ENCODE data around the gene EFNA3. TPM values are rescaled to one million over a fixed set of nuclear protein-coding genes. Genes with fewer than 3 reads are reported as not detected.
A peak's percentile ranks its signal among the peaks of the same experiment; 100 is the strongest.

EFNA3 gene
- total RNA-seq, 2 experiments from 2014 or later: 5.1 to 6.9 TPM

DNA sequence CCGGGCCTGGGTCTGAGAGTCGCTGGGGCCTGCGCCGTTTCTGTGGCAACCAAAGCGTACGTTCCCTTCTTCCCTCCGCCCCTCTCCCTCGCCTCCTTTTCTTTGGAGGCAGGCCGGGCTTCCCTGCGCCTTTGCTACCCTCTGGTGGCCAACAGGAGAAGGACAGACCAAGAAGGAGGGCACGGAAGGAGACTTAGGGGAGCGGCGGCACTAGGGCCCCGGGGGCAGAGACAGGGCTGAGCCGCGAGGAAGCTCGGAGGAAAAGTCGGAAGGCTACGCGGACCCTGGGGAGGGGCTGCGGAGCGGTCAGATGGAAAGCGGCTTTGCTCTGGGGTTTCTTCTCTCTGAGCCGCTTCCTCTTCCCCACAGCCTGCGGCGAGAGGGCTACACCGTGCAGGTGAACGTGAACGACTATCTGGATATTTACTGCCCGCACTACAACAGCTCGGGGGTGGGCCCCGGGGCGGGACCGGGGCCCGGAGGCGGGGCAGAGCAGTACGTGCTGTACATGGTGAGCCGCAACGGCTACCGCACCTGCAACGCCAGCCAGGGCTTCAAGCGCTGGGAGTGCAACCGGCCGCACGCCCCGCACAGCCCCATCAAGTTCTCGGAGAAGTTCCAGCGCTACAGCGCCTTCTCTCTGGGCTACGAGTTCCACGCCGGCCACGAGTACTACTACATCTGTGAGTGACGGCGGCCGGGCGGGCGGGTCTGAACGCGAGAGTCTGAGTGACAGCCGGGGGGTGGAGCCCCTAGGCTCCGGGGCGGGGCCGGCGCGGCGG, 6.3 kb downstream of the EFNA3 start:
- POLR2A ChIA-PET: interaction anchor here (0.5 to 1.2 kb wide), 7 partner anchors 25 to 109 kb away, joined by 3 to 5 read pairs (median 3); no protein-coding TSS in a partner anchor
- H3K4me3 Mint-ChIP-seq: peak overlapping the region; percentile 82
- peak; percentile 97 for DNase-seq
- CTCF ChIA-PET: interaction anchor here (0.5 to 4.8 kb wide), 41 partner anchors 9 to 605 kb away, joined by 3 to 81 read pairs (median 4); partner anchors contain the start of genes ADAM15, EFNA4, FLAD1 and KRTCAP2
- H3K27ac Mint-ChIP-seq: peak overlapping the region; percentile 91
- intact Hi-C loops (cut with DNase I, micrococcal nuclease): loop anchor here (1.0 to 5.0 kb wide), 18 partner anchors 14 to 863 kb away; partner anchors contain the start of genes EFNA4 (in 2 of the 2), KRTCAP2 (in 2 of the 2), SLC50A1 (in 2 of the 2) and TRIM46 (in 2 of the 2)
- peaks cover 36% of the 10 kb centered on the region for H3K4me1 Mint-ChIP-seq
- ATAC-seq: peak; percentile 78
- H3K9me3 Mint-ChIP-seq (ENCODE audit: low read depth): no peaks in the 10 kb centered on the region
- no peaks in the 10 kb centered on the region for H3K36me3 Mint-ChIP-seq (ENCODE audit: low read depth)
- H3K27me3 Mint-ChIP-seq: peaks cover 27% of the 10 kb centered on the region

DNA sequence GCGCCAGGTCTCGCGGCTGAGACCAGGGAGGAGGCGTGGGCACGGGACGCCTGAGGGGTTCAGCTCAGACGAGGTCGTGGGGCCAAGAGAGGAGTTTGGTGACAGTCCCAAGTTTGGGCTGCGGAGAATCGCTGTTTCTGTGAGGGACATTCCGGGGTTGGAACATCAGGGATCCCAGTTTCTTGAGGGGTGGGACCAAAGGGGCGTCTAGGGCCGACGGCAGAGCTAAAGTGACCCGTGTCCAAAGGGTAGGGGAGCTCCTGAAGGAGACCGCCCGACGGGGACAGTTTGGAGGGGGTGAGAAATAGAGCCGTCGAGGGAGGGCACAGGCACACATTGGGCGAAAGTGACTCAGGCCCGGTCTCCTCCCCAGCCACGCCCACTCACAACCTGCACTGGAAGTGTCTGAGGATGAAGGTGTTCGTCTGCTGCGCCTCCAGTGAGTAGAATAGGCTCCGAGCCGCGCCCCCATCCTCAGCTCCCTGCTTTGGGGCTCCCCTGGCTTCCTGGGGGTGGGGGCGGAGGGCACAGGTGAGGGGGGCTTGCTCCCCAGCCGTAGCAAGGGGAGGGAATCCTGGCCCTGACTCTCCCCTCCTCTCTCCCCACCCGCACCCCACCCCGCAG, 7.0 kb downstream of the EFNA3 start:
- Mint-ChIP-seq H3K4me3 (peak overlapping the region; percentile 82), H3K27ac (peak overlapping the region; percentile 91), H3K4me1 (peaks cover 35% of the 10 kb centered on the region), H3K27me3 (peaks cover 26% of the 10 kb centered on the region), H3K36me3 (ENCODE audit: low read depth) (no peaks in the 10 kb centered on the region), H3K9me3 (ENCODE audit: low read depth) (no peaks in the 10 kb centered on the region)
- peak; percentile 59 for ATAC-seq
- ChIA-PET CTCF (interaction anchor here (0.5 to 4.8 kb wide), 32 partner anchors 9 to 526 kb away, joined by 3 to 81 read pairs (median 6); partner anchors contain the start of genes ADAM15, EFNA4, FLAD1 and KRTCAP2), POLR2A (interaction anchor here (0.9 to 1.2 kb wide), 4 partner anchors 26 to 110 kb away, joined by 3 to 5 read pairs (median 4); no protein-coding TSS in a partner anchor)
- peak; percentile 92 for DNase-seq
- intact Hi-C loops (cut with DNase I, micrococcal nuclease): loop anchor here (1.0 to 5.0 kb wide), 15 partner anchors 14 to 863 kb away; partner anchors contain the start of genes KRTCAP2 (in 2 of the 2), SLC50A1 (in 2 of the 2), TRIM46 (in 2 of the 2) and ADAM15 (in 1 of the 2)

GRCh38 chr1:155086128-155086741, 7.6 kb downstream of the EFNA3 start:
- Mint-ChIP-seq H3K4me3 (peak overlapping the region; percentile 82), H3K27me3 (peaks cover 23% of the 10 kb centered on the region), H3K4me1 (peaks cover 33% of the 10 kb centered on the region), H3K9me3 (ENCODE audit: low read depth) (no peaks in the 10 kb centered on the region), H3K36me3 (ENCODE audit: low read depth) (no peaks in the 10 kb centered on the region), H3K27ac (peak overlapping the region; percentile 63)
- POLR2A ChIA-PET: no interaction called here
- ATAC-seq (peak; percentile 18), DNase-seq (peak; percentile 90)
- intact Hi-C loops (cut with DNase I, micrococcal nuclease): loop anchor here in 1 of 2 experiments (5.0 kb wide), 1 partner anchor 864 kb away; the partner anchor contains the start of gene UBAP2L
- CTCF ChIA-PET: interaction anchor here (0.7 to 4.8 kb wide), 11 partner anchors 9 to 526 kb away, joined by 3 to 81 read pairs (median 12); partner anchors contain the start of genes EFNA4 and KRTCAP2

- intact Hi-C loops (cut with DNase I, micrococcal nuclease): loop anchor here in 1 of 2 experiments (5.0 kb wide), 1 partner anchor 865 kb away; the partner anchor contains the start of gene UBAP2L
- no peak for ATAC-seq
- DNase-seq: no peak
- ChIA-PET CTCF (interaction anchor here (0.7 to 4.8 kb wide), 8 partner anchors 8 to 253 kb away, joined by 3 to 81 read pairs (median 22); partner anchors contain the start of genes EFNA4 and KRTCAP2), POLR2A (no interaction called here)
- Mint-ChIP-seq H3K9me3 (ENCODE audit: low read depth) (no peaks in the 10 kb centered on the region), H3K4me1 (peaks cover 32% of the 10 kb centered on the region), H3K4me3 (no peak overlapping the region), H3K27me3 (peaks cover 18% of the 10 kb centered on the region), H3K36me3 (ENCODE audit: low read depth) (no peaks in the 10 kb centered on the region), H3K27ac (no peak overlapping the region)
Observed at GRCh38 chr1:155086856-155087535, 8.4 kb downstream of the EFNA3 start.

DNA sequence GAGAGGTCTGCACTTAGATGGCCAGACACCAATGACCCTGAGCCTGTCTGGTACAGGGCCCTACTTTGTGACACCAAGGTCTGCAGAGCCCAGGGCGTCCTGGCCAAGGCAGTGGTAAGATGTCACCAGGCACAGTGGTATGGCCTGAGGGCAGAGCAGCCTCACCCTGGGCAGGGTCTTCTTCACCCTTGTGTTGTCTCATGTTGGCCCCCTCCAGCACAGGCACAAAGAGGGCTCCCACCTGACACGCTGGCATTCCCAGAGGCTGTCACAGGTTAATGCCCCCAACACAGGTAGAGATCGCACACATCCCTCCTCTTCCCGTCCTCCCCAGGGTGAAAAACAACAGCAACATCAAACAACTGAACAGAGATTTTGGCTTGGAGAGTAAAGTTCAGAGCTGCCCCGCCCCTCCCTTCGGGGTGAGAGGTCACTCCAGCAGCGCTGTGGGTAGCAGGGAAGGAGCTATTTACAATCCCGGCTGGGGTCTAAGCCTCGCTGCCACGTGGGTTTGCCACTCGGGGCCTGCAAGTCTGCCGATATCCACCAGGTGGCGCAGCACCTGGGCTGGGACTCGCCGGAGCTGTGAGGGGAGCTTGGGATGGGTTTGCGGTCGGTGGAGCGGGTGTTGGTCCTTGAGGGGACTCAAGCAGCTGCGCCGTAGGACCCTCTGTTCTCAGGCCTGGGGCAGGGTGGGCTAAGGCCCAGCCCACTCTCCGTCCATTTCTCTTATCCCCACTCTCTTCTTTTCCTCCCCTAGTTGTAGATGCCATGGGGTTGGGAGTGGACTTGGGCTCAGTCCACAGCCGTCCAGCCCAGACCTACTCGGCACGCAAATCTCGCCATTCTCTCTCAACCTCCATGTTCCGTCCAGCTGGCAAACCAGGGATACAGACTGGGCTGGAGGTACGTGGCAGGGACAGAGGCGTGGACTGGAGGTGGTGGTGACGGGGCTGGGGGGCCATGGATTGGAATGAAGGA, 12.7 kb downstream of the EFNA3 start:
- H3K4me1 Mint-ChIP-seq: peaks cover 6% of the 10 kb centered on the region
- POLR2A ChIA-PET: interaction anchor here (1.5 kb wide), 1 partner anchor 76 kb away, joined by 10 read pairs; no protein-coding TSS in a partner anchor
- peak; percentile 88 for ATAC-seq
- no peak overlapping the region for H3K4me3 Mint-ChIP-seq
- intact Hi-C loops (cut with DNase I, micrococcal nuclease): loop anchor here (1.0 to 5.0 kb wide), 3 partner anchors 36 to 77 kb away; partner anchors contain the start of gene EFNA1 (in 1 of the 2)
- no peaks in the 10 kb centered on the region for H3K9me3 Mint-ChIP-seq (ENCODE audit: low read depth)
- H3K27me3 Mint-ChIP-seq: peaks cover 6% of the 10 kb centered on the region
- no peak overlapping the region for H3K27ac Mint-ChIP-seq
- H3K36me3 Mint-ChIP-seq (ENCODE audit: low read depth): no peaks in the 10 kb centered on the region
- CTCF ChIA-PET: interaction anchor here (0.5 to 5.3 kb wide), 49 partner anchors 9 to 513 kb away, joined by 3 to 72 read pairs (median 4); partner anchors contain the start of genes DPM3, EFNA1, EFNA3 and EFNA4
- DNase-seq: peak; percentile 90

DNA sequence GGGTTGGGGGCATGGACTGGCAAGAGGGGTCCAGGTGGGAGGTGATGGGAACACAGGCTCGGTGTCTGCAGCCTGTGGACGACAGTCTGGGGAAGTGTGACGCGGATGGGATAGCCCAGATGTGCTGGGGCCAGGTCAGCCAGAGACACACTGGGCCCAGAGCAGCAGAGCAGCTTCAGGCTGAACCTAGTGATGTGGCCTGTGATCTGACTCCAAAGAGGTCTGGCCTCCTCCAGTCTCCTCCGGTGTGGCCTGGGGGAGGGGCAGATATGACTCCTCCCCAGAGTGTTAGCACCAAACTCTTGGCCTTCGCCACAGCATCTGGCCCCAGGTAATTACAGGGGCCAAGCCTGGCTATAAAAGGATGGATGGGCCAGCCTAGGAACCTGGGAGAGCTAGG, 13.5 kb downstream of the EFNA3 start:
- POLR2A ChIA-PET: interaction anchor here (1.5 kb wide), 1 partner anchor 75 kb away, joined by 10 read pairs; no protein-coding TSS in a partner anchor
- Mint-ChIP-seq H3K27ac (no peak overlapping the region), H3K36me3 (ENCODE audit: low read depth) (no peaks in the 10 kb centered on the region), H3K27me3 (peaks cover 6% of the 10 kb centered on the region), H3K4me3 (no peak overlapping the region), H3K4me1 (peaks cover 6% of the 10 kb centered on the region), H3K9me3 (ENCODE audit: low read depth) (no peaks in the 10 kb centered on the region)
- ATAC-seq (no peak), DNase-seq (no peak)
- intact Hi-C loops (cut with DNase I, micrococcal nuclease): loop anchor here in 1 of 2 experiments (5.0 kb wide), 1 partner anchor 35 kb away; the partner anchor contains the start of gene EFNA1
- CTCF ChIA-PET: interaction anchor here (0.7 to 5.3 kb wide), 35 partner anchors 8 to 230 kb away, joined by 3 to 72 read pairs (median 5); partner anchors contain the start of genes DPM3, EFNA1, EFNA3 and EFNA4

- ChIA-PET CTCF (interaction anchor here (0.7 to 5.3 kb wide), 6 partner anchors 28 to 129 kb away, joined by 3 to 72 read pairs (median 10); partner anchors contain the start of genes KRTCAP2 and TRIM46), POLR2A (no interaction called here)
- no peaks in the 10 kb centered on the region for H3K9me3 Mint-ChIP-seq (ENCODE audit: low read depth)
- no peak overlapping the region for H3K27ac Mint-ChIP-seq
- H3K36me3 Mint-ChIP-seq (ENCODE audit: low read depth): no peaks in the 10 kb centered on the region
- DNase-seq (no peak), ATAC-seq (no peak)
- H3K4me1 Mint-ChIP-seq: peaks cover 6% of the 10 kb centered on the region
- H3K27me3 Mint-ChIP-seq: peaks cover 6% of the 10 kb centered on the region
- intact Hi-C loops (cut with DNase I, micrococcal nuclease): loop anchor here in 1 of 2 experiments (5.0 kb wide), 1 partner anchor 35 kb away; the partner anchor contains the start of gene EFNA1
- no peak overlapping the region for H3K4me3 Mint-ChIP-seq
Observed at GRCh38 chr1:155092641-155093040, 14.0 kb downstream of the EFNA3 start.

- no peaks in the 10 kb centered on the region for H3K36me3 Mint-ChIP-seq (ENCODE audit: low read depth)
- H3K4me3 Mint-ChIP-seq: no peak overlapping the region
- H3K27me3 Mint-ChIP-seq: peaks cover 6% of the 10 kb centered on the region
- ATAC-seq (no peak), DNase-seq (no peak)
- ChIA-PET POLR2A (no interaction called here), CTCF (interaction anchor here (0.6 to 2.4 kb wide), 3 partner anchors 73 to 79 kb away, joined by 3 to 20 read pairs (median 12); partner anchors contain the start of gene KRTCAP2)
- intact Hi-C loops (cut with DNase I, micrococcal nuclease): loop anchor here in 1 of 2 experiments (5.0 kb wide), 1 partner anchor 33 kb away; the partner anchor contains the start of gene EFNA1
- H3K4me1 Mint-ChIP-seq: peaks cover 6% of the 10 kb centered on the region
- H3K9me3 Mint-ChIP-seq (ENCODE audit: low read depth): no peaks in the 10 kb centered on the region
- no peak overlapping the region for H3K27ac Mint-ChIP-seq
Observed at GRCh38 chr1:155093911-155094621, 15.4 kb downstream of the EFNA3 start.

DNA sequence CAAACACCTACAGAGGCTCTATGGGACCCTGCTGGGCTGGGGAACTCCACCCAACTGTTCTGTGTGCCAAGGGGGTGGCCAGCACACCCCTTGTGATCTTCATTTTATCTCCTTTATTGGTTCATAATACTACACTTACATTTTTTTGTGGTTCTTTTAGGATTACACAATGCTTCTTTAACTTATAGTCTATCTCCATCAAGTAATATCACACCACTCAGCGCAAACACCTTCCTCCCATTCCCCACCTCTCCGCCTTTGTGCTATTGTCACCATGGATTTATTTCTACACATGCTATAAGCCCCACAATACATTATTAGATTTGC, 15.9 kb downstream of the EFNA3 start:
- DNase-seq: no peak
- intact Hi-C loops (cut with DNase I, micrococcal nuclease): loop anchor here in 1 of 2 experiments (5.0 kb wide), 1 partner anchor 33 kb away; the partner anchor contains the start of gene EFNA1
- H3K27ac Mint-ChIP-seq: no peak overlapping the region
- H3K36me3 Mint-ChIP-seq (ENCODE audit: low read depth): no peaks in the 10 kb centered on the region
- ChIA-PET CTCF (interaction anchor here (0.7 to 2.4 kb wide), 4 partner anchors 23 to 78 kb away, joined by 3 to 20 read pairs (median 8); partner anchors contain the start of gene KRTCAP2), POLR2A (no interaction called here)
- no peak overlapping the region for H3K4me3 Mint-ChIP-seq
- H3K4me1 Mint-ChIP-seq: peaks cover 6% of the 10 kb centered on the region
- peaks cover 6% of the 10 kb centered on the region for H3K27me3 Mint-ChIP-seq
- no peaks in the 10 kb centered on the region for H3K9me3 Mint-ChIP-seq (ENCODE audit: low read depth)
- ATAC-seq: peak; percentile 42

Measured in activated CD4-positive, alpha-beta T cell treated with anti-CD3 and anti-CD28 coated beads for 36 hours (primary cell).